ENCODE data around the gene FGFR3.
"Not testable (repeated sequence)": the region's sequence is repeated elsewhere in the genome, so short reads cannot be mapped to it uniquely, and the experiment has no call there.

FGFR3 gene

GRCh38 chr4:1841201-1841886 is 48.3 kb downstream of the FGFR3 start:
- H3K4me3 Mint-ChIP-seq: no peak overlapping the region
- peaks cover 45% of the 10 kb centered on the region for H3K36me3 Mint-ChIP-seq (ENCODE audit: low read depth)
- H3K27me3 Mint-ChIP-seq (ENCODE audit: low read depth, poor library complexity): no peaks in the 10 kb centered on the region
- TF ChIP-seq, protein P1, sequence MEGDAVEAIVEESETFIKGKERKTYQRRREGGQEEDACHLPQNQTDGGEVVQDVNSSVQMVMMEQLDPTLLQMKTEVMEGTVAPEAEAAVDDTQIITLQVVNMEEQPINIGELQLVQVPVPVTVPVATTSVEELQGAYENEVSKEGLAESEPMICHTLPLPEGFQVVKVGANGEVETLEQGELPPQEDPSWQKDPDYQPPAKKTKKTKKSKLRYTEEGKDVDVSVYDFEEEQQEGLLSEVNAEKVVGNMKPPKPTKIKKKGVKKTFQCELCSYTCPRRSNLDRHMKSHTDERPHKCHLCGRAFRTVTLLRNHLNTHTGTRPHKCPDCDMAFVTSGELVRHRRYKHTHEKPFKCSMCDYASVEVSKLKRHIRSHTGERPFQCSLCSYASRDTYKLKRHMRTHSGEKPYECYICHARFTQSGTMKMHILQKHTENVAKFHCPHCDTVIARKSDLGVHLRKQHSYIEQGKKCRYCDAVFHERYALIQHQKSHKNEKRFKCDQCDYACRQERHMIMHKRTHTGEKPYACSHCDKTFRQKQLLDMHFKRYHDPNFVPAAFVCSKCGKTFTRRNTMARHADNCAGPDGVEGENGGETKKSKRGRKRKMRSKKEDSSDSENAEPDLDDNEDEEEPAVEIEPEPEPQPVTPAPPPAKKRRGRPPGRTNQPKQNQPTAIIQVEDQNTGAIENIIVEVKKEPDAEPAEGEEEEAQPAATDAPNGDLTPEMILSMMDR (IDR thresholded peaks at IDR 0.05): no peak
- peaks cover 14% of the 10 kb centered on the region for H3K4me1 Mint-ChIP-seq
- peak overlapping the region; percentile 45 for H3K27ac Mint-ChIP-seq
- H3K9me3 Mint-ChIP-seq: no peaks in the 10 kb centered on the region
- DNase-seq: no peak

DNA sequence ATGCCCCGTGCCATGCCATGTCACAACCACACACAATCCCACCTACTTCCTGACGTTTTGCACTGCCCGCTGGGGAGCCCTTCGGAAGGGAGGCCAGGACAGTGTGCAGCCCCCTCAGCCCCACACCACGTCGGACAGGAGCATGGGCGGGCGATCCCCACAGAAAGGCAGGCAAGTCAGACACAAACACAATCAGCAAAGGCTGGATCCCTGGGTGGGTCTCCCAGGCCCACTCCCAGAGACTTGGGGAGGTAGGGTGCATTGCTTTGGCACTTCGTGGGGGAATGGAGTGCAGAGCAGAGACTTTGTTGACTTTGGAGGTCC is 48.8 kb downstream of the FGFR3 start:
- peak overlapping the region; percentile 45 for H3K27ac Mint-ChIP-seq
- peaks cover 14% of the 10 kb centered on the region for H3K4me1 Mint-ChIP-seq
- no peak overlapping the region for H3K4me3 Mint-ChIP-seq
- no peak for DNase-seq
- H3K9me3 Mint-ChIP-seq: no peaks in the 10 kb centered on the region
- TF ChIP-seq, protein P1 (IDR thresholded peaks at IDR 0.05): no peak
- peaks cover 49% of the 10 kb centered on the region for H3K36me3 Mint-ChIP-seq (ENCODE audit: low read depth)
- no peaks in the 10 kb centered on the region for H3K27me3 Mint-ChIP-seq (ENCODE audit: low read depth, poor library complexity)

GRCh38 chr4:1842339-1842895 is 49.3 kb downstream of the FGFR3 start:
- Mint-ChIP-seq H3K27me3 (ENCODE audit: low read depth, poor library complexity) (no peaks in the 10 kb centered on the region), H3K36me3 (ENCODE audit: low read depth) (peaks cover 50% of the 10 kb centered on the region), H3K4me1 (peaks cover 14% of the 10 kb centered on the region), H3K9me3 (no peaks in the 10 kb centered on the region), H3K27ac (no peak overlapping the region), H3K4me3 (no peak overlapping the region)
- TF ChIP-seq, protein P1 (IDR thresholded peaks at IDR 0.05): no peak
- no peak for DNase-seq

DNA sequence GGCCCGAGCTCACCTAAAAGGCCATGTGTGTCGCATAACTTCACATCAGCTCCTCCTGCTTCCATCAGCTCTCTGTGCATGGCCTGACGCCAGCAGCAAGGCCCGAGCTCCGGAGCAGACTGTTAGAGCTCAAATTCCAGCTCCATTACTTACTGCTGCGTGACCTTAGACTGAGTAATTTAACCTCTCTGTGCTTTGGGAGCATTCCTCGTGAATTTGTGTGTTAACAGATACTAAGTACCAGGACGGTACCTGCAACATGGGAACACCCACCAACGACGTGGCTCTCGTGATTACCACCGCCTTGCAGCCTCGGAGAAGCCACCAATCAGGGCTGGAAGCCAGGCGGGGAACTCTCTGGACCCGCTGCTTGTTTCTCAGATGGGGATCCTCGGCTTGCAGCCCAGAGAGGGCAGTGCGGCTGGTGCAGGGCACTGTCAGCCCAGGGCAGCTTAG is 49.9 kb downstream of the FGFR3 start:
- peaks cover 51% of the 10 kb centered on the region for H3K36me3 Mint-ChIP-seq (ENCODE audit: low read depth)
- H3K4me1 Mint-ChIP-seq: peaks cover 14% of the 10 kb centered on the region
- H3K9me3 Mint-ChIP-seq: no peaks in the 10 kb centered on the region
- TF ChIP-seq, protein P1 (IDR thresholded peaks at IDR 0.05): no peak
- no peak overlapping the region for H3K4me3 Mint-ChIP-seq
- H3K27ac Mint-ChIP-seq: no peak overlapping the region
- H3K27me3 Mint-ChIP-seq (ENCODE audit: low read depth, poor library complexity): no peaks in the 10 kb centered on the region
- DNase-seq: no peak

DNA sequence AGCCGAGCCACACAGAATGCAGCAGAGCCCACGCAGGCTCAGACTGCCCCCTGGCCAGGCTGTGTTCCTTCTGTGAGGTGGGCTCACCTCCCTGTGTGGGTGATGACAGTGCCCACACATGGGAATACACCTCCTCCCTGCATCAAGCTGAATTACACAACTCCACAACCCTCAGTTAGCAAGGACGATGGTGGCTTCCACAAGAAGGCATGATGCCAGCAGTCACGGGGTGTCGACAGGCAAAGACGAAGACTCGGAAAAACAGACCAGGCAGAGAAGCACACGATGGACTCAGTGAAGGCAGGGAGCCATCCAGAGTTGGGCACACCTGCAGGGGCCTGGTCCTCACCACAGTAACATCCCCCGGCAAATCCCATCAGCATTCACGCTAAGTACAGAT is 50.8 kb downstream of the FGFR3 start:
- Mint-ChIP-seq H3K9me3 (no peaks in the 10 kb centered on the region), H3K4me3 (no peak overlapping the region), H3K36me3 (ENCODE audit: low read depth) (peaks cover 44% of the 10 kb centered on the region), H3K27me3 (ENCODE audit: low read depth, poor library complexity) (no peaks in the 10 kb centered on the region), H3K27ac (peak overlapping the region; percentile 56), H3K4me1 (peaks cover 14% of the 10 kb centered on the region)
- TF ChIP-seq, protein P1 (IDR thresholded peaks at IDR 0.05): no peak
- DNase-seq: no peak

DNA sequence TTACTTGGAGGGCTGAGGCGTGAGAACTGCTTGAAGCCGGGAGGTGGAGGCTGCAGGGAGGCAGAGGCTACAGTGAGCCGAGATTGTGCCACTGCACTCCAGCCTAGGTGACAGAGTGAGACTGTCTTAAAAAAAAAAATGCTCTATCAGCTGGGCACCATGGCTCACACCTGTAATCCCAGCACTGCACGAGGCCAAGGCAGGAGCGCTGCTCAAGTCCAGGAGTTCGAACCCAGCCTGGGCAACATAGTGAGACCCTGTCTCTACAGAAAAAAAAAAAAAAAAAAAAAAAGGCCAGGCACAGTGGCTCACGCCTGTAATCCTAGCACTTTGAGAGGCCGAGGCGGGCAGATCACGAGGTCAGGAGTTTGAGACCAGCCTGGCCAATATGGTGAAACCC is 51.5 kb downstream of the FGFR3 start:
- not testable (repeated sequence) for H3K27me3 Mint-ChIP-seq (ENCODE audit: low read depth, poor library complexity); H3K9me3 Mint-ChIP-seq; H3K4me3 Mint-ChIP-seq; DNase-seq; H3K27ac Mint-ChIP-seq
- peaks cover 38% of the 10 kb centered on the region for H3K36me3 Mint-ChIP-seq (ENCODE audit: low read depth)
- H3K4me1 Mint-ChIP-seq: peaks cover 14% of the 10 kb centered on the region

Data from nephron progenitor cell (in vitro differentiated cells).